HepG2 (cell line): Measurements from ENCODE around the gene TTLL1. TPM values are rescaled to one million over a fixed set of nuclear protein-coding genes. Genes with fewer than 3 reads are reported as not detected.

Experiments used
- CBX2 ChIP-seq, 2 experiments: fragments of 200-600 bp in 1 of 2; sonication (generic); formaldehyde crosslinking in 1 of 2; IDR thresholded peaks; 2 replicates each; pipeline versions ENCODE4 v1.7.0 to v1.8.1; 2018 to 2022; ENCODE audit warnings: low read depth in 2 of 2, low read length in 1 of 2, mild to moderate bottlenecking in 1 of 2, missing genetic modification reagents in 1 of 2
- CCAR2 ChIP-seq: fragments of 200-400 bp; formaldehyde crosslinking; optimal IDR thresholded peaks from 2 replicates; pipeline ENCODE3; 2018; ENCODE audit warnings: low read depth, mild to moderate bottlenecking, low read length, moderate library complexity
- CEBPB ChIP-seq: IDR thresholded peaks from 2 replicates; pipeline ENCODE4 v1.6.1; 2011; ENCODE audit warnings: low read depth, low read length, improper control_type of control experiment, borderline replicate concordance
- CEBPG ChIP-seq: IDR thresholded peaks from 2 replicates; pipeline ENCODE4 v1.6.1; 2016
- CHCHD3 ChIP-seq: sonication (generic); formaldehyde crosslinking; IDR thresholded peaks from 2 replicates; pipeline ENCODE4 v1.8.0; 2022; ENCODE audit warnings: mild to moderate bottlenecking, missing genetic modification reagents, moderate library complexity
- CREB3 ChIP-seq: sonication (generic); formaldehyde crosslinking; IDR thresholded peaks from 2 replicates; pipeline ENCODE4 v1.5.0; 2020; ENCODE audit warnings: missing genetic modification reagents
- CTCF ChIP-seq: sonication (generic); formaldehyde crosslinking; IDR thresholded peaks from 2 replicates; pipeline ENCODE4 v1.5.0; 2020; ENCODE audit warnings: mild to moderate bottlenecking, missing genetic modification reagents, moderate library complexity
- GPN1 ChIP-seq: sonication (generic); formaldehyde crosslinking; IDR thresholded peaks from 2 replicates; pipeline ENCODE4 v1.5.1; 2020; ENCODE audit warnings: missing genetic modification reagents, borderline replicate concordance
- KDM2A ChIP-seq: sonication (generic); formaldehyde crosslinking; IDR thresholded peaks from 2 replicates; pipeline ENCODE4 v1.4.0; 2020; ENCODE audit warnings: low read depth, missing genetic modification reagents, borderline replicate concordance
- KDM3A ChIP-seq: IDR thresholded peaks from 2 replicates; pipeline ENCODE4 v1.6.1; 2018; ENCODE audit warnings: low read depth, missing compliant biosample characterization
- MAZ ChIP-seq, 2 experiments: sonication (generic) in 1 of 2; formaldehyde crosslinking in 1 of 2; IDR thresholded peaks; 2 replicates each; pipeline versions ENCODE4 v1.5.0 to v1.6.1; 2012 to 2020; ENCODE audit warnings: low read depth in 2 of 2, mild to moderate bottlenecking in 2 of 2, borderline replicate concordance in 1 of 2, improper control_type of control experiment in 1 of 2, low read length in 1 of 2, missing genetic modification reagents in 1 of 2, moderate library complexity in 1 of 2
- MXD3 ChIP-seq: IDR thresholded peaks from 2 replicates; pipeline ENCODE4 v1.6.1; 2016; ENCODE audit warnings: mild to moderate bottlenecking, missing biosample characterization, missing genetic modification reagents
- NFE2L2 ChIP-seq: fragments of 150-350 bp; IDR thresholded peaks from 2 replicates; pipeline ENCODE4 v1.6.1; 2014; ENCODE audit warnings: low read length
- NKX3-1 ChIP-seq: sonication (generic); formaldehyde crosslinking; IDR thresholded peaks from 2 replicates; pipeline ENCODE4 v1.5.0; 2020; ENCODE audit warnings: missing genetic modification reagents
- PBX3 ChIP-seq: sonication (generic); formaldehyde crosslinking; IDR thresholded peaks from 2 replicates; pipeline ENCODE4 v1.8.1; 2023; ENCODE audit warnings: missing genetic modification reagents, inconsistent platforms, borderline replicate concordance
- PHF20 ChIP-seq: sonication (generic); formaldehyde crosslinking; IDR thresholded peaks from 2 replicates; pipeline ENCODE4 v1.5.0; 2020; ENCODE audit warnings: mild to moderate bottlenecking, missing genetic modification reagents
- SALL1 ChIP-seq: sonication (generic); formaldehyde crosslinking; IDR thresholded peaks from 2 replicates; pipeline ENCODE4 v1.8.0; 2022; ENCODE audit warnings: mild to moderate bottlenecking, missing genetic modification reagents
- SAP130 ChIP-seq: IDR thresholded peaks from 2 replicates; pipeline ENCODE4 v1.6.1; 2016; ENCODE audit warnings: low read depth
- SRSF1 ChIP-seq: fragments of 200-400 bp; formaldehyde crosslinking; optimal IDR thresholded peaks from 2 replicates; pipeline ENCODE3; 2017; ENCODE audit warnings: mild to moderate bottlenecking, low read depth, low read length, moderate library complexity
- ZC3H4 ChIP-seq: sonication (generic); formaldehyde crosslinking; IDR thresholded peaks from 2 replicates; pipeline ENCODE4 v1.4.0; 2020; ENCODE audit warnings: missing genetic modification reagents, borderline replicate concordance
- ZFP36 ChIP-seq: fragments of 150-350 bp; IDR thresholded peaks from 2 replicates; pipeline ENCODE4 v1.6.1; 2018; ENCODE audit warnings: borderline replicate concordance, low read length, low read depth; ENCODE audit not compliant: partially characterized antibody
- ZNF12 ChIP-seq: sonication (generic); formaldehyde crosslinking; IDR thresholded peaks from 2 replicates; pipeline ENCODE4 v1.5.0; 2020; ENCODE audit warnings: missing genetic modification reagents
- ZNF205 ChIP-seq: IDR thresholded peaks from 2 replicates; pipeline ENCODE4 v1.6.1; 2018; ENCODE audit warnings: missing biosample characterization, missing genetic modification reagents
- ZNF335 ChIP-seq: sonication (generic); formaldehyde crosslinking; IDR thresholded peaks from 2 replicates; pipeline ENCODE4 v1.4.0; 2020; ENCODE audit warnings: missing genetic modification reagents
- ZNF569 ChIP-seq: sonication (generic); formaldehyde crosslinking; IDR thresholded peaks from 2 replicates; pipeline ENCODE4 v1.5.0; 2020; ENCODE audit warnings: mild to moderate bottlenecking, missing genetic modification reagents, moderate library complexity, borderline replicate concordance
- ZNF772 ChIP-seq: sonication (generic); formaldehyde crosslinking; IDR thresholded peaks from 2 replicates; pipeline ENCODE4 v1.5.0; 2020; ENCODE audit warnings: mild to moderate bottlenecking, missing genetic modification reagents
- ZNF891 ChIP-seq: sonication (generic); formaldehyde crosslinking; IDR thresholded peaks from 2 replicates; pipeline ENCODE4 v1.5.0; 2020; ENCODE audit warnings: mild to moderate bottlenecking, missing genetic modification reagents
- ZZZ3 ChIP-seq: sonication (generic); formaldehyde crosslinking; IDR thresholded peaks from 2 replicates; pipeline ENCODE4 v1.4.0; 2020; ENCODE audit warnings: missing genetic modification reagents, mild to moderate bottlenecking, borderline replicate concordance
- polyA plus RNA-seq, 8 experiments: library from polyadenylated mRNA; depleted of rRNA in 3 of 8; stranded (reverse) in 7 of 8; unstranded in 1 of 8; fragments of >200 nt; fragmentation: Illumina TruSeq in 4 of 8; extraction: Trizol in 4 of 8; gene quantifications; 2 replicates each; pipeline versions ENCODE4 v1.2.1 to v1.2.3, GENCODE V29; 2011 to 2016; ENCODE audit warnings: low read depth in 4 of 8, missing spikeins in 1 of 8, mixed read lengths in 1 of 8; ENCODE audit not compliant: insufficient read depth in 1 of 8
- total RNA-seq, 5 experiments: library from RNA; depleted of rRNA; stranded (reverse); fragments of >200 nt; fragmentation: Illumina TruSeq; extraction: Trizol; gene quantifications; 2 replicates each; pipeline ENCODE4 v1.2.3, GENCODE V29; 2016; ENCODE audit warnings: low read depth in 1 of 5

The TTLL1 gene
- total and polyA plus RNA-seq, 2 of the 13 experiments (the other 11 are each of a cell fraction or from before 2014, with no cell fraction given): 1.6 to 5.3 TPM

GRCh38 chr22:43050995-43051394 lies 38.2 kb downstream of the TTLL1 start (continued):
- TF ChIP-seq SRSF1 (no peak), ZNF335 (CRISPR knock-in tag) (no peak), ZNF891 (no peak), CCAR2 (no peak), SAP130 (0 out of 2 replicates have a peak, but pooled peaks have one; percentile 11), MXD3 (CRISPR knock-in tag) (no peak), ZNF205 (CRISPR knock-in tag) (no peak), SALL1 (CRISPR knock-in tag) (0 out of 2 replicates have a peak, but pooled peaks have one; percentile 23), ZNF772 (CRISPR knock-in tag) (no peak), KDM3A (no peak), CTCF (peak; percentile 71), CREB3 (CRISPR knock-in tag) (no peak), GPN1 (CRISPR knock-in tag) (no peak), ZFP36 (no peak), NFE2L2 (no peak), ZNF569 (CRISPR knock-in tag) (no peak), KDM2A (CRISPR knock-in tag) (0 out of 2 replicates have a peak, but pooled peaks have one; percentile 13), ZZZ3 (CRISPR knock-in tag) (no peak), MAZ (IDR thresholded peaks at IDR 0.05; ENCODE audit: borderline replicate concordance, low read depth, low read length) (no peak), MAZ (CRISPR knock-in tag; IDR thresholded peaks at IDR 0.05; ENCODE audit: low read depth) (no peak), PBX3 (CRISPR knock-in tag) (no peak), ZC3H4 (CRISPR knock-in tag) (no peak), CEBPG (CRISPR knock-in tag) (peak; percentile 49), PHF20 (CRISPR knock-in tag) (no peak), ZNF12 (CRISPR knock-in tag) (no peak), NKX3-1 (CRISPR knock-in tag) (no peak), CEBPB (peak; percentile 52; the same call in 1 of the 2 replicates), CHCHD3 (no peak), CBX2 (IDR thresholded peaks at IDR 0.05; ENCODE audit: low read depth, low read length) (no peak), CBX2 (CRISPR knock-in tag; IDR thresholded peaks at IDR 0.05; ENCODE audit: low read depth) (no peak)
